Endodermal cell (in vitro differentiated cells): ENCODE data around the gene MYL5. TPM values are rescaled to one million over a fixed set of nuclear protein-coding genes. Genes with fewer than 3 reads are reported as not detected.
A peak's percentile ranks its signal among the peaks of the same experiment; 100 is the strongest.
"Not testable (repeated sequence)": the region's sequence is repeated elsewhere in the genome, so short reads cannot be mapped to it uniquely, and the experiment has no call there.

ENCODE experiments used
- DNase-seq: peaks from one replicate; pipeline ENCODE4 v3.0.0-alpha.2; 2017
- H3K27ac ChIP-seq: 2 replicates; pipeline ENCODE4 v1.5.1; 2013; ENCODE audit warnings: mild to moderate bottlenecking, low read depth, low read length, moderate library complexity
- H3K27me3 ChIP-seq: 2 replicates; pipeline ENCODE4 v1.6.1; 2013; ENCODE audit warnings: mild to moderate bottlenecking, low read length, moderate library complexity; ENCODE audit not compliant: insufficient read depth, control insufficient read depth, poor library complexity, severe bottlenecking
- H3K36me3 ChIP-seq: 2 replicates; pipeline ENCODE4 v1.7.0; 2013; ENCODE audit warnings: mild to moderate bottlenecking, low read length, moderate library complexity; ENCODE audit not compliant: control insufficient read depth, insufficient read depth
- H3K4me1 ChIP-seq: one replicate; pipeline ENCODE4 v1.7.0; 2013; ENCODE audit warnings: low read length; ENCODE audit not compliant: control insufficient read depth, insufficient read depth
- H3K4me3 ChIP-seq: 2 replicates; pipeline ENCODE4 v1.5.1; 2013; ENCODE audit warnings: mild to moderate bottlenecking, low read length, moderate library complexity
- H3K9ac ChIP-seq: 2 replicates; pipeline ENCODE4 v1.6.1; 2013; ENCODE audit warnings: mild to moderate bottlenecking, low read length, moderate library complexity; ENCODE audit not compliant: poor library complexity, severe bottlenecking; ENCODE audit errors: extremely low read depth
- H3K9me3 ChIP-seq: 2 replicates; pipeline ENCODE4 v1.6.1; 2013; ENCODE audit warnings: mild to moderate bottlenecking, low read length, moderate library complexity; ENCODE audit not compliant: control insufficient read depth
- H3K27ac Mint-ChIP-seq: 2 replicates; pipeline ENCODE4 v1.8.0; 2020; ENCODE audit warnings: mixed read lengths
- H3K27me3 Mint-ChIP-seq: 2 replicates; pipeline ENCODE4 v1.8.0; 2021; ENCODE audit warnings: mild to moderate bottlenecking, mixed read lengths; ENCODE audit not compliant: insufficient read depth
- H3K36me3 Mint-ChIP-seq: 2 replicates; pipeline ENCODE4 v1.8.0; 2020; ENCODE audit warnings: low read depth, mixed read lengths
- H3K4me1 Mint-ChIP-seq: 2 replicates; pipeline ENCODE4 v1.8.0; 2020; ENCODE audit warnings: mixed read lengths
- H3K4me3 Mint-ChIP-seq: 2 replicates; pipeline ENCODE4 v1.8.0; 2020; ENCODE audit warnings: mild to moderate bottlenecking, moderate library complexity, mixed read lengths
- H3K9me3 Mint-ChIP-seq: 2 replicates; pipeline ENCODE4 v1.8.0; 2020; ENCODE audit warnings: mild to moderate bottlenecking, mixed read lengths
- CTCF ChIP-seq: fragments of 200-600 bp; sonication (generic); conservative IDR thresholded peaks from 2 replicates; pipeline ENCODE4 v1.5.0; 2021; ENCODE audit warnings: antibody characterized with exemption, mild to moderate bottlenecking
- WGBS, 2 experiments: methylation state at CpG; one replicate each; pipeline versions ENCODE4 v1.1.5 to v1.1.7; 2013; ENCODE audit warnings: missing lambda C conversion rate in 2 of 2, mixed read lengths in 1 of 2; ENCODE audit not compliant: insufficient coverage in 1 of 2, insufficient read length in 1 of 2; 5-methylcytosine and 5-hydroxymethylcytosine counted together
- total RNA-seq, 2 donors: library from RNA; stranded (reverse); fragmentation: NEBNext Ultra II Directional in 1 of 2; extraction: Animal tissue kit (Norgen Biotek cat#: 25700) in 1 of 2; gene quantifications; 2 replicates in 1 of 2; 3 replicates in 1 of 2; pipeline ENCODE4 v1.2.1, GENCODE V29; 2021

MYL5 gene
- total RNA-seq, 2 donors from 2014 or later: 20.0 to 23.4 TPM

DNA sequence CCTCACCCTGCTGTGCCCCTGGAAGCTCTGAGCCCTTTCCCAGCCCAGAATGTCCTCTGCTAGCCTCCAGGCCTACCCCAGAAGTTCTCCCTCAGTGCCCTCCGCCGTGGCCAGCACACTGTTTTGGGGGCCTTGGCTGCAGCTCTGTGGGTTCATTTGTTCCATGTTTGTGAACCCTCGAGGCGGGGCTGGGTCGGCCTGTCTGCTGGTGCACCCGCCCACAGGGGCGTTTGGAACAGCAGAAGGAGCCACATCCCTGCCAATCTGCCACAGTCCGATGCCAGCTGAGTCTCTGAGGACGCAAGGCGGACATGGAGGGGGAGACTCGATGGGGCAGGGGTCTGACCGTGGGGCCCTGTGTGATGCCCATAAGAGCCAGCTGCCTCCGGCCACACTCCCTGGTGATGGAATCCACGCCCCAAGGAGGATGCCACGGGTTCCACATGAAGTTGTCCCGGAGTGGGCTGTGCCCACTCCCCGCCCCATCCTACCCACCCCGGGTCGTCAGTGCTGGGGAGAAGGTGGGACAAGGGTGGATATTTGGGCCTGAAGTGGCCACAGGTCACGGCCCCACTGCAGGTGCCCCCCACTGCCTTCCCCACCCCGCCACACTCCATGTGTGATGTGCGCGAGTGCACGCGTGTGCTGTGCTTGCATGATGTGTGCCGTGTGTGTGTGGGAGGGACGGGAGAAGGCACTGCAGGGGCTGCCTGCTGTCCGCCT is 7.4 kb upstream of the MYL5 start:
- no peaks in the 10 kb centered on the region for H3K4me1 Mint-ChIP-seq
- WGBS, 2 experiments: 92 to 96% methylated on average over 15 to 28 of the region's 28 CpGs
- no peak overlapping the region for H3K27ac Mint-ChIP-seq
- no peak overlapping the region for H3K9ac ChIP-seq
- no peak overlapping the region for H3K4me3 Mint-ChIP-seq
- DNase-seq: peak; percentile 36
- no peak for TF ChIP-seq CTCF
- no peak overlapping the region for H3K27ac ChIP-seq
- peaks cover 7% of the 10 kb centered on the region for H3K36me3 ChIP-seq
- H3K36me3 Mint-ChIP-seq: peaks cover 15% of the 10 kb centered on the region
- no peak overlapping the region for H3K4me3 ChIP-seq
- H3K27me3 ChIP-seq: no peaks in the 10 kb centered on the region
- no peaks in the 10 kb centered on the region for H3K27me3 Mint-ChIP-seq
- H3K9me3 Mint-ChIP-seq: no peaks in the 10 kb centered on the region
- no peaks in the 10 kb centered on the region for H3K9me3 ChIP-seq
- H3K4me1 ChIP-seq: no peaks in the 10 kb centered on the region

- DNase-seq: peak; percentile 52
- Mint-ChIP-seq H3K4me1 (no peaks in the 10 kb centered on the region), H3K4me3 (no peak overlapping the region), H3K36me3 (peaks cover 20% of the 10 kb centered on the region), H3K27me3 (no peaks in the 10 kb centered on the region), H3K9me3 (no peaks in the 10 kb centered on the region), H3K27ac (no peak overlapping the region)
- no peak overlapping the region for H3K9ac ChIP-seq
- TF ChIP-seq CTCF: no peak
- peaks cover 12% of the 10 kb centered on the region for H3K36me3 ChIP-seq
- no peaks in the 10 kb centered on the region for H3K4me1 ChIP-seq
- H3K27me3 ChIP-seq: no peaks in the 10 kb centered on the region
- H3K9me3 ChIP-seq: no peaks in the 10 kb centered on the region
- H3K4me3 ChIP-seq: no peak overlapping the region
- 71% methylated on average over 10 of the region's 10 CpGs; no CpG with 5 or more reads in 1 of the 2 experiments for WGBS, 2 experiments
- H3K27ac ChIP-seq: no peak overlapping the region
These were observed 6.8 kb upstream of the MYL5 start for GRCh38 chr4:667545-667925.

DNA sequence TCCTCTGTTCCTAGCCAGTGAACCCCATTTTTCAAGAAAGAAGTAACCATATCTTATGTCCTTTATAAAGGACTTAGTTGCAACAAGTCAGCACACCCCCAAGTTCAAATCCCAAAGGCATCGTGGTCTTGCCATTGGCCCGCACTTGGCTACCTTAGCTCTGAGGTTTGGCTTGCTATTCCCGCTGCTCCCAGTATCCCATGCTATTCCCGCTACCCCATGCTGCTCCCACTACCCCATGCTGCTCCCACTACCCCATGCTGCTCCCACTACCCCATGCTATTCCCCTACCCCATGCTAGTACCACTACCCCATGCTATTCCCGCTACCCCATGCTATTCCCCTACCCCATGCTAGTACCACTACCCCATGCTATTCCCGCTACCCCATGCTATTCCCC is 6.1 kb upstream of the MYL5 start:
- H3K9me3 ChIP-seq, H3K27ac ChIP-seq, H3K27me3 ChIP-seq, H3K9ac ChIP-seq, DNase-seq, H3K4me1 Mint-ChIP-seq, H3K27me3 Mint-ChIP-seq, H3K27ac Mint-ChIP-seq, H3K9me3 Mint-ChIP-seq, H3K4me3 ChIP-seq, H3K4me1 ChIP-seq, H3K4me3 Mint-ChIP-seq: not testable (repeated sequence)
- H3K36me3 Mint-ChIP-seq: peaks cover 24% of the 10 kb centered on the region
- WGBS, 2 experiments: 83 to 90% methylated on average over 1 to 6 of the region's 6 CpGs
- H3K36me3 ChIP-seq: peaks cover 14% of the 10 kb centered on the region

DNA sequence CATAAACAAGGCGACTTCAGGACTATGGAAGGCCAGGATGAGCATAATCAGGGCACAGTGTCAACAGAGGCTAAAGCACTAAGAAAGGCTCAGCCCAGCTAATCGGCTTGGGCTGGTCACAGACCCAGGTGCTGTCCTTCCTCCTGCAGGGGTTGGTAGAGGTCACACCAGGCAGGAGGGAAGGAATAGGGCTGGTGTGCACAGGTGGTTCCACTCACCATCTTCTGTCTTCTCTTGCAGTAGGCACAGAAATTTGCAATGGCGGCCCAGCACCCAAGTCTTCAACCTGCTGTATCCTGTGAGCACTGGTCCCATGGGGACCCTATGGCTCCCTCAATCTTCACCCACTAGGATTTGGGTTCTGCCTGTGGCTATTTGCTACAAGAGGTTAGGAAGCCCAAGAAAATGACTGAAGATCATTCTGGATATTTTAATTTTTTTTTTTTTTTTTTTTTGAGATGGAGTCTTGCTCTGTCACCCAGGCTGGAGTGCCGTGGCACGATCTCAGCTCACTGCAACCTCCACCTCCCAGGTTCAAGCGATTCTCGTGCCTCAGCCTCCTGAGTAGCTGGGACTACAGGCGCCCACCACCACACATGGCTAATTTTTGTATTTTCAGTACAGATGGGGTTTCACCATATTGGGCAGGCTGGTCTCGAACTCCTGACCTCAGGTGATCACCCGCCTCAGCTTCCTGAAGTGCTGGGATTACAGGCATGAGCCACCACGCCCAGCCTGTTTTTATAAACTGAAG is 4.4 kb upstream of the MYL5 start:
- H3K4me1 Mint-ChIP-seq, H3K9me3 Mint-ChIP-seq, H3K4me3 ChIP-seq, H3K27me3 Mint-ChIP-seq, DNase-seq, H3K27ac ChIP-seq, H3K27me3 ChIP-seq, H3K9ac ChIP-seq, H3K4me1 ChIP-seq, H3K9me3 ChIP-seq, H3K27ac Mint-ChIP-seq, H3K4me3 Mint-ChIP-seq: not testable (repeated sequence)
- WGBS, 2 experiments: 93 to 94% methylated on average over 10 to 11 of the region's 11 CpGs
- peaks cover 14% of the 10 kb centered on the region for H3K36me3 ChIP-seq
- peaks cover 28% of the 10 kb centered on the region for H3K36me3 Mint-ChIP-seq
